Measurements from ENCODE around the gene PPFIA4.

DNA sequence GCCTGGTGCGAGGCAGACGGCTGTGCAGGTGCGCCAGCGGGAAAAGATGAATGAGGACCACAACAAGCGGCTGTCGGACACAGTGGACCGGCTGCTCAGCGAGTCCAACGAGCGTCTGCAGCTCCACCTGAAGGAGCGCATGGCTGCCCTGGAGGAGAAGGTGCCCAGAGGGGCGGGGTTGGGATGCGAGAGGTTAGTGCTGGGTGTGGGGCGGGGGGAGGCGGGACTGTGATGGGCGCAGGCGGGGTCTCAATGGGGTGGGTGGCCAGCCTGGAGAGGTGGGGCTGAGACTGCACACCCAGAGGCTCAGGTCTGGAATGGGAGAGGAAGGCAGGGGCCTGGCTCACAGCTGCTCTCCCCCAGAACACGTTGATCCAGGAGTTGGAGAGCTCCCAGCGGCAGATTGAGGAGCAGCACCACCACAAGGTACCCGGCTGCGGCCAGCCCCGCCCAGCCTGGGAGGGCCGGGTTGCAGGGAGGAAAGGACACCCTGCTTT is 22.3 kb downstream of the PPFIA4 start:
- TF ChIP-seq POLR2AphosphoS5 (IDR thresholded peaks at IDR 0.05; ENCODE audit: low read depth, low read length) (no peak), POLR2A (IDR thresholded peaks at IDR 0.05; ENCODE audit: low read depth, low read length) (no peak), TAF1 (IDR thresholded peaks at IDR 0.05; ENCODE audit: low read depth, low read length) (no peak), PAX5 (IDR thresholded peaks at IDR 0.05; ENCODE audit: insufficient read depth, low read length, severe bottlenecking) (no peak), POU2F2 (IDR thresholded peaks at IDR 0.05; ENCODE audit: low read depth, low read length) (no peak), SPI1 (IDR thresholded peaks at IDR 0.05; ENCODE audit: low read depth, low read length) (no peak)
